Measurements from ENCODE around the gene COG4. TPM values are rescaled to one million over a fixed set of nuclear protein-coding genes. Genes with fewer than 3 reads are reported as not detected.

COG4 gene
- total RNA-seq, 2 donors from 2014 or later, result 62.7 to 71.4 TPM

DNA sequence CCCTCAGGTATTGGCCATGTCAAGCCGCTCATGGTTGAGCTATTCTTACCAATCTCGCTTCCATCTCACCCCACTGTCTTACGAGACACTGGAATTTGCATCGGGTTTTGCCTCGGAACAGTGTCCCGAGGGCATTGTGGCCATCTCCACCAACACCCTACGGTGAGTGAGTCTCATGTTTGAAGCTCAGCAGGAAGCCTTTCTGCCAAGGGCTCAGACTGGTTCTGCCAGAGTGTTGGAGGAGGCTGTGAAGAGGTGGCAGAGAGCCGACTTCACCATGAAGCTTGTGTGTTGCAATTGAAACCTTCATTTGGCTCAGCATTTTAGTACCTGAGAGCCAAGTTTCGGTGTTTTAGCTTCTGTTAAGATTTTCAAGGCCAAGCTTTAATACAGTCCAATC lies 38.3 kb upstream of the COG4 start:
- peaks cover 97% of the 10 kb centered on the region for H3K36me3 ChIP-seq (ENCODE audit: control insufficient read depth, insufficient read depth, low read length)
- peaks cover 89% of the 10 kb centered on the region for H3K36me3 Mint-ChIP-seq (ENCODE audit: low read depth)
- no peaks in the 10 kb centered on the region for H3K4me1 Mint-ChIP-seq

DNA sequence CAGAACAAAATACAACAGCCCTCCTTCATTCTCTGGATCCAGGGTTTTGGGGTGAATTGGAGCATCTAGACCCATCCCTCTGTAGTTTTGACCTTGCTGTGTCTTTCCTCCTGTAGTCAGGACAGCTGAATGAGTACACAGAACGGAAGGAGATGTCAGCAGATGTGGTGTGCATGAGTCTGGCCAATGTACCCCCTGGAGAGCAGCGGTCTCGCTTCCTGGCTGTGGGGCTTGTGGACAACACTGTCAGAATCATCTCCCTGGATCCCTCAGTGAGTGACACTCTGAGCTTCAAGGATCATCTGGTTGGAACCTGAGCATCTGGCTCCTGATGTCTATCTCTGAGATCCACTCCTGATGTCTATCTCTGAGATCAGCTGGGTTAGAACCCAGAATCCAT lies 32.7 kb upstream of the COG4 start:
- no peaks in the 10 kb centered on the region for H3K9me3 ChIP-seq (ENCODE audit: control insufficient read depth, low read length)
- Mint-ChIP-seq H3K4me3 (no peak overlapping the region), H3K27ac (no peak overlapping the region), H3K36me3 (ENCODE audit: low read depth) (peaks cover 89% of the 10 kb centered on the region), H3K4me1 (peaks cover 4% of the 10 kb centered on the region), H3K27me3 (ENCODE audit: insufficient read depth) (no peaks in the 10 kb centered on the region), H3K9me3 (no peaks in the 10 kb centered on the region)
- no peak overlapping the region for H3K4me3 ChIP-seq (ENCODE audit: low read length)
- H3K9ac ChIP-seq (ENCODE audit: extremely low read depth, low read length, poor library complexity, severe bottlenecking), result no peak overlapping the region
- WGBS, 2 experiments (ENCODE audit: insufficient coverage in 1 of 2, insufficient read length in 1 of 2), result 96 to 100% methylated on average over 3 of the region's 3 CpGs
- no peak for TF ChIP-seq CTCF (conservative IDR thresholded peaks at IDR 0.05)
- H3K36me3 ChIP-seq (ENCODE audit: control insufficient read depth, insufficient read depth, low read length), result peaks cover 98% of the 10 kb centered on the region
- DNase-seq, result no peak
- no peak overlapping the region for H3K27ac ChIP-seq (ENCODE audit: low read depth, low read length)
- H3K4me1 ChIP-seq (ENCODE audit: control insufficient read depth, insufficient read depth, low read length), result no peaks in the 10 kb centered on the region
- H3K27me3 ChIP-seq (ENCODE audit: control insufficient read depth, insufficient read depth, low read length, poor library complexity, severe bottlenecking), result no peaks in the 10 kb centered on the region

More for the DNA sequence above, 38.3 kb upstream of the COG4 start:
- H3K4me3 Mint-ChIP-seq, result no peak overlapping the region
- DNase-seq, result no peak
- no peaks in the 10 kb centered on the region for H3K9me3 Mint-ChIP-seq
- no peak overlapping the region for H3K4me3 ChIP-seq (ENCODE audit: low read length)
- 94 to 95% methylated on average over 9 of the region's 9 CpGs for WGBS, 2 experiments (ENCODE audit: insufficient coverage in 1 of 2, insufficient read length in 1 of 2)
- no peak overlapping the region for H3K9ac ChIP-seq (ENCODE audit: extremely low read depth, low read length, poor library complexity, severe bottlenecking)
- no peaks in the 10 kb centered on the region for H3K27me3 ChIP-seq (ENCODE audit: control insufficient read depth, insufficient read depth, low read length, poor library complexity, severe bottlenecking)
- no peak overlapping the region for H3K27ac Mint-ChIP-seq
- H3K4me1 ChIP-seq (ENCODE audit: control insufficient read depth, insufficient read depth, low read length), result no peaks in the 10 kb centered on the region
- TF ChIP-seq CTCF (conservative IDR thresholded peaks at IDR 0.05), result no peak
- no peaks in the 10 kb centered on the region for H3K27me3 Mint-ChIP-seq (ENCODE audit: insufficient read depth)
- H3K9me3 ChIP-seq (ENCODE audit: control insufficient read depth, low read length), result no peaks in the 10 kb centered on the region
- no peak overlapping the region for H3K27ac ChIP-seq (ENCODE audit: low read depth, low read length)

DNA sequence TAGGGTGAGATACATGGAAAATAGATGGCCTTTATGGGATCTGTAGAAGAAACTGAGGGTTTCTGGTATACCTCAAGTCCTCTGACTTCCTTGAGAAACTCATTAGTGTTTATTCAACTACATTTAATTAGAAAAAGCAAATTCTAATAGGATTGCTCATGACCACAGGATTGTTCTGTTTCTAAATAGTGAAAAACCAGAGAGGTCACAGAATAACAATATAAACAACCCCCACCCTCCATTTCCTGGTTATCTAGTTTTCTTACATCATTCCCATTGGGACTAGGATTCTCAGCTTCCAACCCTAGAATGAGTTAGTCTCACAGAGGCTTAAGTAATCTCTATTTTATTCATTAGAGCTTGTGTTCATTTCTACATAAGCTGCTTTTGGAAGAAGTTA lies 30.3 kb upstream of the COG4 start:
- H3K4me1 Mint-ChIP-seq, result peaks cover 4% of the 10 kb centered on the region
- peaks cover 90% of the 10 kb centered on the region for H3K36me3 Mint-ChIP-seq (ENCODE audit: low read depth)
- Histone ChIP-seq H3K9ac (ENCODE audit: extremely low read depth, low read length, poor library complexity, severe bottlenecking) (no peak overlapping the region), H3K4me1 (ENCODE audit: control insufficient read depth, insufficient read depth, low read length) (no peaks in the 10 kb centered on the region), H3K27ac (ENCODE audit: low read depth, low read length) (no peak overlapping the region), H3K4me3 (ENCODE audit: low read length) (no peak overlapping the region), H3K27me3 (ENCODE audit: control insufficient read depth, insufficient read depth, low read length, poor library complexity, severe bottlenecking) (no peaks in the 10 kb centered on the region), H3K9me3 (ENCODE audit: control insufficient read depth, low read length) (no peaks in the 10 kb centered on the region), H3K36me3 (ENCODE audit: control insufficient read depth, insufficient read depth, low read length) (peaks cover 99% of the 10 kb centered on the region)
- H3K27ac Mint-ChIP-seq, result peak overlapping the region; percentile 9
- no peaks in the 10 kb centered on the region for H3K27me3 Mint-ChIP-seq (ENCODE audit: insufficient read depth)
- H3K4me3 Mint-ChIP-seq, result no peak overlapping the region
- H3K9me3 Mint-ChIP-seq, result no peaks in the 10 kb centered on the region
- no peak for DNase-seq
- TF ChIP-seq CTCF (conservative IDR thresholded peaks at IDR 0.05), result no peak
